DMS53 (cell line): ENCODE data around the gene SSBP3.
A peak's percentile ranks its signal among the peaks of the same experiment; 100 is the strongest.
"Not testable (repeated sequence)": the region's sequence is repeated elsewhere in the genome, so short reads cannot be mapped to it uniquely, and the experiment has no call there.

Experiments
- DNase-seq: peaks from one replicate; lab custom pipeline; 2025; lab: John Stamatoyannopoulos, UW

Gene SSBP3

GRCh38 chr1:54406339-54407153 is at the start of gene SSBP3:
TSS of gene SSBP3 (minus strand) at chr1:54406394.
- DNase-seq: peak; percentile 99

- DNase-seq: no peak
These were observed 47.3 kb upstream of the SSBP3 start for GRCh38 chr1:54453509-54453908.

- no peak for DNase-seq
These were observed 46.8 kb upstream of the SSBP3 start for GRCh38 chr1:54453022-54453421.

GRCh38 chr1:54449431-54449830 is 43.2 kb upstream of the SSBP3 start:
- DNase-seq: not testable (repeated sequence)

- DNase-seq: not testable (repeated sequence)
These were observed 42.6 kb upstream of the SSBP3 start for GRCh38 chr1:54448801-54449200.

GRCh38 chr1:54447081-54447480 is 40.9 kb upstream of the SSBP3 start:
- not testable (repeated sequence) for DNase-seq

GRCh38 chr1:54442185-54442584 is 36.0 kb upstream of the SSBP3 start:
- DNase-seq: no peak

- no peak for DNase-seq
These were observed 33.5 kb upstream of the SSBP3 start for GRCh38 chr1:54439550-54440223.

- no peak for DNase-seq
These were observed 31.6 kb upstream of the SSBP3 start for GRCh38 chr1:54437783-54438182.

GRCh38 chr1:54436826-54437225 is 30.6 kb upstream of the SSBP3 start:
- no peak for DNase-seq

- DNase-seq: no peak
These were observed 23.6 kb upstream of the SSBP3 start for GRCh38 chr1:54429838-54430237.

GRCh38 chr1:54428837-54429518 is 22.8 kb upstream of the SSBP3 start:
- DNase-seq: no peak

GRCh38 chr1:54425152-54425584 is 19.0 kb upstream of the SSBP3 start:
- no peak for DNase-seq

GRCh38 chr1:54424398-54424797 is 18.2 kb upstream of the SSBP3 start:
- no peak for DNase-seq

GRCh38 chr1:54421101-54421504 is 14.9 kb upstream of the SSBP3 start:
- DNase-seq: no peak

- not testable (repeated sequence) for DNase-seq
These were observed 12.4 kb upstream of the SSBP3 start for GRCh38 chr1:54418598-54418997.

GRCh38 chr1:54417123-54417522 is 10.9 kb upstream of the SSBP3 start:
- DNase-seq: no peak

GRCh38 chr1:54416435-54416834 is 10.2 kb upstream of the SSBP3 start:
- DNase-seq: no peak

- DNase-seq: no peak
These were observed 9.8 kb upstream of the SSBP3 start for GRCh38 chr1:54415991-54416390.

GRCh38 chr1:54415533-54415932 is 9.3 kb upstream of the SSBP3 start:
- DNase-seq: no peak

- no peak for DNase-seq
These were observed 7.5 kb upstream of the SSBP3 start for GRCh38 chr1:54413732-54414131.

GRCh38 chr1:54413295-54413694 is 7.1 kb upstream of the SSBP3 start:
- DNase-seq: peak; percentile 84

- no peak for DNase-seq
These were observed 4.2 kb upstream of the SSBP3 start for GRCh38 chr1:54410359-54410758.
